ENCODE results near the gene SNX18. TPM values are rescaled to one million over a fixed set of nuclear protein-coding genes. Genes with fewer than 3 reads are reported as not detected.

The SNX18 gene
- polyA plus RNA-seq, 1 donor (not counting 4 experiments of a cell fraction or from before 2014, with no cell fraction given) = 7.4 TPM

DNA sequence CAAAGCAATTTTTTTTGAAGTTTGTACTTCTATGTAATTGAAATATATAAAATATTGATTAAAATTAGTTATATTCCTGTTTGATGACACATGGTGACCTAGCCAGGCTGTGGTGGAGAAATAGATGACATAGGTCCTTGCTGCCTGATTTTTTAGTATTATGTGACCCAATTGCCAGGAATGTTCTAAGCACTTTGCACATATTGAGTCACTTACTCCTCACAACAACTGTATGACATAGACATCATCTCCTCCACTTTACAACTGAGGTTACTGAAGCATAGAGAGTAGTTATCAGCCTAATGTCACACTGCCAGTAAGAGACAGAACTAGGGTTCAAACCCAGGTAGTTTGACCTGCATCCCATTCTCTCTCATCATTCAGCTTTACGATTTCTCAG lies 26.2 kb upstream of the SNX18 start:
- H4K20me1 ChIP-seq (ENCODE audit: control insufficient read depth, extremely low read depth, insufficient read depth, low read length) = no peaks in the 10 kb centered on the region
- H3K4me3 ChIP-seq (ENCODE audit: control insufficient read depth in 2 of 3, extremely low read depth in 1 of 3, insufficient read depth in 2 of 3, low read depth in 1 of 3, low read length in 3 of 3) = no peak overlapping the region
- no peak overlapping the region for H2AFZ ChIP-seq (ENCODE audit: control insufficient read depth, low read length)
- H3K27ac ChIP-seq (ENCODE audit: control insufficient read depth, insufficient read depth, low read length) = no peak overlapping the region
- dilution Hi-C loops (cut with MboI; ENCODE audit: extremely low pct_ligation_motif_present, low sequenced_read_pairs) = no loop called here
- H3K79me2 ChIP-seq (ENCODE audit: control insufficient read depth, insufficient read depth, low read length) = no peaks in the 10 kb centered on the region
- H3K4me1 ChIP-seq (ENCODE audit: control insufficient read depth, extremely low read depth, insufficient read depth, low read length) = no peaks in the 10 kb centered on the region
- H3K9me3 ChIP-seq (ENCODE audit: control insufficient read depth, low read depth, low read length) = no peaks in the 10 kb centered on the region
- TF ChIP-seq, protein P1, sequence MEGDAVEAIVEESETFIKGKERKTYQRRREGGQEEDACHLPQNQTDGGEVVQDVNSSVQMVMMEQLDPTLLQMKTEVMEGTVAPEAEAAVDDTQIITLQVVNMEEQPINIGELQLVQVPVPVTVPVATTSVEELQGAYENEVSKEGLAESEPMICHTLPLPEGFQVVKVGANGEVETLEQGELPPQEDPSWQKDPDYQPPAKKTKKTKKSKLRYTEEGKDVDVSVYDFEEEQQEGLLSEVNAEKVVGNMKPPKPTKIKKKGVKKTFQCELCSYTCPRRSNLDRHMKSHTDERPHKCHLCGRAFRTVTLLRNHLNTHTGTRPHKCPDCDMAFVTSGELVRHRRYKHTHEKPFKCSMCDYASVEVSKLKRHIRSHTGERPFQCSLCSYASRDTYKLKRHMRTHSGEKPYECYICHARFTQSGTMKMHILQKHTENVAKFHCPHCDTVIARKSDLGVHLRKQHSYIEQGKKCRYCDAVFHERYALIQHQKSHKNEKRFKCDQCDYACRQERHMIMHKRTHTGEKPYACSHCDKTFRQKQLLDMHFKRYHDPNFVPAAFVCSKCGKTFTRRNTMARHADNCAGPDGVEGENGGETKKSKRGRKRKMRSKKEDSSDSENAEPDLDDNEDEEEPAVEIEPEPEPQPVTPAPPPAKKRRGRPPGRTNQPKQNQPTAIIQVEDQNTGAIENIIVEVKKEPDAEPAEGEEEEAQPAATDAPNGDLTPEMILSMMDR (optimal IDR thresholded peaks at IDR 0.05 in 1 of 3, IDR thresholded peaks at IDR 0.05 in 1 of 3, conservative IDR thresholded peaks at IDR 0.05 in 1 of 3; ENCODE audit: extremely low read depth in 1 of 3, insufficient read depth in 2 of 3, low read length in 3 of 3) = no peak
- no peak for TF ChIP-seq EZH2 (IDR thresholded peaks at IDR 0.05; ENCODE audit: low read length)
- DNase-seq (ENCODE audit: low read depth, low spot score) (no peak), FAIRE-seq (no peak)
- H3K9me1 ChIP-seq (ENCODE audit: control insufficient read depth, extremely low read depth, insufficient read depth, low read length) = no peaks in the 10 kb centered on the region
- H3K36me3 ChIP-seq (ENCODE audit: control insufficient read depth in 2 of 2, extremely low read depth in 1 of 2, insufficient read depth in 2 of 2, low read length in 2 of 2) = no peaks in the 10 kb centered on the region
- no peaks in the 10 kb centered on the region for H3K27me3 ChIP-seq (ENCODE audit: control insufficient read depth, extremely low read depth, insufficient read depth, low read length)
- no peak overlapping the region for H3K9ac ChIP-seq (ENCODE audit: control insufficient read depth, extremely low read depth, insufficient read depth, low read length)
- H3K4me2 ChIP-seq (ENCODE audit: control insufficient read depth, extremely low read depth, insufficient read depth, low read depth, low read length) = no peak overlapping the region

DNA sequence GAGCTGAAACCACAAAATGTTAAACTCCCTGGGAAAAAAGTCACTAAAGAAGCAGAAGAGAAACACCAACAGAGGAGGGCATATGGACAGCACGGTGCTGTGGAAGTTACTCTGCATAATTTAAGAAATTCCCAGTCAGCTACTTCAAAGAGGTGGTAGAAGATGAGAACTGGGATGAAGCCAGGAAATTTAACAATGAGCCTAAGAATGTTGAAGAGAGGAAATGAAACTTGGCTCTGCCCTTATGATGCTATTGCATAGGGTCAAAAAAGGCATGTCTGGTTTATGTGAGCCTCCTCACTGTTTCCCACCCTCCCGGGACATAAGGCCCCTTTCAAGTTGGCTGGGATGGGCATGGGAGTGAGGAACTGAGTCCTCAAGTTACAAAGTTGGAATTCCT lies 25.4 kb upstream of the SNX18 start:
- Histone ChIP-seq H3K36me3 (ENCODE audit: control insufficient read depth in 2 of 2, extremely low read depth in 1 of 2, insufficient read depth in 2 of 2, low read length in 2 of 2) (no peaks in the 10 kb centered on the region), H3K9ac (ENCODE audit: control insufficient read depth, extremely low read depth, insufficient read depth, low read length) (no peak overlapping the region), H3K4me1 (ENCODE audit: control insufficient read depth, extremely low read depth, insufficient read depth, low read length) (no peaks in the 10 kb centered on the region), H3K27me3 (ENCODE audit: control insufficient read depth, extremely low read depth, insufficient read depth, low read length) (no peaks in the 10 kb centered on the region), H3K79me2 (ENCODE audit: control insufficient read depth, insufficient read depth, low read length) (no peaks in the 10 kb centered on the region), H3K27ac (ENCODE audit: control insufficient read depth, insufficient read depth, low read length) (no peak overlapping the region), H3K9me3 (ENCODE audit: control insufficient read depth, low read depth, low read length) (no peaks in the 10 kb centered on the region), H2AFZ (ENCODE audit: control insufficient read depth, low read length) (no peak overlapping the region), H4K20me1 (ENCODE audit: control insufficient read depth, extremely low read depth, insufficient read depth, low read length) (no peaks in the 10 kb centered on the region), H3K4me3 (ENCODE audit: control insufficient read depth in 2 of 3, extremely low read depth in 1 of 3, insufficient read depth in 2 of 3, low read depth in 1 of 3, low read length in 3 of 3) (no peak overlapping the region), H3K9me1 (ENCODE audit: control insufficient read depth, extremely low read depth, insufficient read depth, low read length) (no peaks in the 10 kb centered on the region), H3K4me2 (ENCODE audit: control insufficient read depth, extremely low read depth, insufficient read depth, low read depth, low read length) (no peak overlapping the region)
- FAIRE-seq (no peak), DNase-seq (ENCODE audit: low read depth, low spot score) (no peak)
- dilution Hi-C loops (cut with MboI; ENCODE audit: extremely low pct_ligation_motif_present, low sequenced_read_pairs) = no loop called here
- TF ChIP-seq, protein P1 (optimal IDR thresholded peaks at IDR 0.05 in 1 of 3, IDR thresholded peaks at IDR 0.05 in 1 of 3, conservative IDR thresholded peaks at IDR 0.05 in 1 of 3; ENCODE audit: extremely low read depth in 1 of 3, insufficient read depth in 2 of 3, low read length in 3 of 3) = no peak
- TF ChIP-seq EZH2 (IDR thresholded peaks at IDR 0.05; ENCODE audit: low read length) = no peak

Data from keratinocyte (primary cell).